ENCODE results near the gene ANKRD52.
"Not testable (repeated sequence)": the region's sequence is repeated elsewhere in the genome, so short reads cannot be mapped to it uniquely, and the experiment has no call there.

ANKRD52 gene

DNA sequence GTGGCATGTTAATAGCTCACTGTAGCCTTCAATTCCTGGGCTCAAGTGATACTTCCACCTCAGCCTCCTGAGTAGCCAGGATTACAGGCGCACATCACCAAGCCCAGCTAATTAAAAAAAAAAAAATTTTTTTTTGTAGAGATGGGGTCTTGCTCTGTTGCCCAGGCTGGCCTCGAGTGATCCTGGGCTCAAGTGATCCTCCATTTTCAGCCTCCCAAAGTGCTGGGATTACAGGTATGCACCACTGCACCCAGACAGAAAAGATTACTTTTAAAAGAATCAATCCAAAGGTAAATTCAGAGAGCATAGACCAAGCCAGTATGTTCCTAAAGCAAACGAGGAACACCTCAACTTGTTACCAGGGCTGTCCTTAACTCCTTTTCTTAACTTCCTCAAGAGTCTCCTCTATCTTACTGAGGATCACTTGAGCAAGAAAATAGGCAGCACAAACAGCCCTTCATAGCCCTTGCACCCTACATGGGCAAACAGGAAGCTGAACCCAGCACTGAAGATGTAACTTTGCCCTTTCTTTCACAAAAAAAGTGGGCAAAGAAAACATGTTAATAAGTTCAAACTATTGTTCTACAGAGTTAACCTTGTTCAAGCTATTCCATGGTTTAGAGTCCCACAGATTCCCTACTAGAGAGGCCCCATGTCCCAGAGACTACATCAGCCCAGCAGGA, 30.7 kb upstream of the ANKRD52 start:
- no peak for DNase-seq (ENCODE audit: low read depth, low spot score)
- in situ Hi-C loops (cut with HindIII; ENCODE audit: low sequenced_read_pairs): no loop called here
- H3K4me3 ChIP-seq (ENCODE audit: low read depth, low read length): no peak overlapping the region
- TF ChIP-seq, protein P1, sequence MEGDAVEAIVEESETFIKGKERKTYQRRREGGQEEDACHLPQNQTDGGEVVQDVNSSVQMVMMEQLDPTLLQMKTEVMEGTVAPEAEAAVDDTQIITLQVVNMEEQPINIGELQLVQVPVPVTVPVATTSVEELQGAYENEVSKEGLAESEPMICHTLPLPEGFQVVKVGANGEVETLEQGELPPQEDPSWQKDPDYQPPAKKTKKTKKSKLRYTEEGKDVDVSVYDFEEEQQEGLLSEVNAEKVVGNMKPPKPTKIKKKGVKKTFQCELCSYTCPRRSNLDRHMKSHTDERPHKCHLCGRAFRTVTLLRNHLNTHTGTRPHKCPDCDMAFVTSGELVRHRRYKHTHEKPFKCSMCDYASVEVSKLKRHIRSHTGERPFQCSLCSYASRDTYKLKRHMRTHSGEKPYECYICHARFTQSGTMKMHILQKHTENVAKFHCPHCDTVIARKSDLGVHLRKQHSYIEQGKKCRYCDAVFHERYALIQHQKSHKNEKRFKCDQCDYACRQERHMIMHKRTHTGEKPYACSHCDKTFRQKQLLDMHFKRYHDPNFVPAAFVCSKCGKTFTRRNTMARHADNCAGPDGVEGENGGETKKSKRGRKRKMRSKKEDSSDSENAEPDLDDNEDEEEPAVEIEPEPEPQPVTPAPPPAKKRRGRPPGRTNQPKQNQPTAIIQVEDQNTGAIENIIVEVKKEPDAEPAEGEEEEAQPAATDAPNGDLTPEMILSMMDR (IDR thresholded peaks at IDR 0.05; ENCODE audit: low read depth, low read length): no peak

GRCh38 chr12:56286044-56286830, 28.1 kb upstream of the ANKRD52 start:
- no peak overlapping the region for H3K4me3 ChIP-seq (ENCODE audit: low read depth, low read length)
- in situ Hi-C loops (cut with HindIII; ENCODE audit: low sequenced_read_pairs): no loop called here
- DNase-seq (ENCODE audit: low read depth, low spot score): no peak
- TF ChIP-seq, protein P1 (IDR thresholded peaks at IDR 0.05; ENCODE audit: low read depth, low read length): no peak

DNA sequence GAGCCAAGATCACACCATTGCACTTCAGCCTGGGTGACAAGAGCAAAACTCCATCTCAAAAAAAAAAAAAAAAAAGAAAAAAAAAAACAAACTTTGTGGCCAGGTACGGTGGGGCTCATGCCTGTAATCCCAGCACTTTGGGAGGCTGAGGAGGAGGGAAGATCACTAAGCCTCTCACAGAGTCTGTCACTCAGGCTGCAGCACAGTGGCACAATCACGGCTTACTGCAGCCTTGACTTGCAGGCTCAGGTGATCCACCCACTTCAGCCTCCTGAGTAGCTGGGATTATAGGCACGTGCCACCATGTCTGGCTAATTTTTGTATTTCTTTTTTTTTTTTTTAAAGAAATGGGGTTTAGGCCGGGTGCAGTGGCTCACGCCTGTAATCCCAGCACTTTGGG, 26.1 kb upstream of the ANKRD52 start:
- in situ Hi-C loops (cut with HindIII; ENCODE audit: low sequenced_read_pairs): not testable (repeated sequence)

GRCh38 chr12:56282579-56282978, 24.4 kb upstream of the ANKRD52 start:
- no peak overlapping the region for H3K4me3 ChIP-seq (ENCODE audit: low read depth, low read length)
- no peak for DNase-seq (ENCODE audit: low read depth, low spot score)
- TF ChIP-seq, protein P1 (IDR thresholded peaks at IDR 0.05; ENCODE audit: low read depth, low read length): no peak
- in situ Hi-C loops (cut with HindIII; ENCODE audit: low sequenced_read_pairs): no loop called here

More for the DNA sequence above, 26.1 kb upstream of the ANKRD52 start:
- H3K4me3 ChIP-seq (ENCODE audit: low read depth, low read length); DNase-seq (ENCODE audit: low read depth, low spot score): not testable (repeated sequence)

DNA sequence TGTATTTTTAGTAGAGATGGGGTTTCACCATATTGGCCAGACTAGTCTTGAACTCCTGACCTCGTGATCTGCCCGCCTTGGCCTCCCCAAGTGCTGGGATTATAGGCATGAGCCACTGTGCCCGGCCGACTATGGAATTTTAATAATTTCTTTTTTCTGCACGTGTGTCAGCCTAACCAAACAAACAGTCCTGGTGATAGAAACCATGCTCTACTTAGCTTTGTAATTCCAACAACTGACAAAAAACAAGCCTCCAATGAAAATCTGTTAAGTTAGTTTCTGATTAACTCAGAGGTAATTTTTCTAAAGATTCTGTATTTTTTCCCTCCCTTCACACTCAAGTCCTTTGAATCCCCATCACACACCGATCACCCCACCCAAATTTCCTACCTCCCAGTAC, 23.8 kb upstream of the ANKRD52 start:
- H3K4me3 ChIP-seq (ENCODE audit: low read depth, low read length): no peak overlapping the region
- DNase-seq (ENCODE audit: low read depth, low spot score): no peak
- in situ Hi-C loops (cut with HindIII; ENCODE audit: low sequenced_read_pairs): no loop called here
- TF ChIP-seq, protein P1 (IDR thresholded peaks at IDR 0.05; ENCODE audit: low read depth, low read length): no peak

DNA sequence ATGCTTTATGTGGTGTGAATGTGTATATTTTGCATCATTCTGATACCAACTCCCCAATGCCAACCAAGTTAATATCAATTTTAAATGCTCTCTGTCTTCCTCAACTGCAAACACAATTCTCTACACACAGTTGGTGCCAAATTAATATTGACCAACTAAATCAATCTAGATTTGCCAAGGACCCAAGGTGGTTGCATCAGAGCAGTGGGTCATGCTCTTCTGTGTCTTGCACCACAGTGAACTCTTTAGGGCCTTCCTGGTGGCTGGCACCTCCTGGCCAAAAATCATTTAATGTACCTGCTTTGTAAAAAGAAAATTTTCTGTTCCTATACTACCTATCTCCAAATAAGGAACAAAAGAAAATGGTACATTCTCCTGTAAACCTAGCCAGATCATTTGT, 22.7 kb upstream of the ANKRD52 start:
- no peak for DNase-seq (ENCODE audit: low read depth, low spot score)
- H3K4me3 ChIP-seq (ENCODE audit: low read depth, low read length): no peak overlapping the region
- in situ Hi-C loops (cut with HindIII; ENCODE audit: low sequenced_read_pairs): no loop called here
- TF ChIP-seq, protein P1 (IDR thresholded peaks at IDR 0.05; ENCODE audit: low read depth, low read length): no peak

DNA sequence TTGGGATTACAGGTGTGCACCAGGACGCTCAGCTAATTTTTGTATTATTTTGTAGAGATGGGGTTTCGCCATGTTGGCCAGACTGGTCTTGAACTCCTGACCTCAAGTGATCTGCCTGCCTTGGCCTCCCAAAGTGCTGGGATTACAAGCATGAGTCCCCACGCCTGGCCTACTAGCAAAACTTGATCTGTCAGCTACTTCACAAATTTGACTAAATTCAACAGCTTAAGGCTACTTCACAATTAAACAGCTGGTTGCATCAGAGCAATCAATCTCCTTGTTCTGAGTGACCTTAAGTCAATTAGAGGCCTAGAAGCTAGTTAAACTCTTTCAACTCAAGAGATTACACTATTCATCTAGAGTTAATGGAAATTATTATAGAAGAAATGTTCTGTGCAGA, 20.7 kb upstream of the ANKRD52 start:
- in situ Hi-C loops (cut with HindIII; ENCODE audit: low sequenced_read_pairs): no loop called here
- no peak for DNase-seq (ENCODE audit: low read depth, low spot score)
- TF ChIP-seq, protein P1 (IDR thresholded peaks at IDR 0.05; ENCODE audit: low read depth, low read length): no peak
- H3K4me3 ChIP-seq (ENCODE audit: low read depth, low read length): no peak overlapping the region

Data from astrocyte of the spinal cord (primary cell).